ENCODE measurements around the gene RNF220.

RNF220 gene

DNA sequence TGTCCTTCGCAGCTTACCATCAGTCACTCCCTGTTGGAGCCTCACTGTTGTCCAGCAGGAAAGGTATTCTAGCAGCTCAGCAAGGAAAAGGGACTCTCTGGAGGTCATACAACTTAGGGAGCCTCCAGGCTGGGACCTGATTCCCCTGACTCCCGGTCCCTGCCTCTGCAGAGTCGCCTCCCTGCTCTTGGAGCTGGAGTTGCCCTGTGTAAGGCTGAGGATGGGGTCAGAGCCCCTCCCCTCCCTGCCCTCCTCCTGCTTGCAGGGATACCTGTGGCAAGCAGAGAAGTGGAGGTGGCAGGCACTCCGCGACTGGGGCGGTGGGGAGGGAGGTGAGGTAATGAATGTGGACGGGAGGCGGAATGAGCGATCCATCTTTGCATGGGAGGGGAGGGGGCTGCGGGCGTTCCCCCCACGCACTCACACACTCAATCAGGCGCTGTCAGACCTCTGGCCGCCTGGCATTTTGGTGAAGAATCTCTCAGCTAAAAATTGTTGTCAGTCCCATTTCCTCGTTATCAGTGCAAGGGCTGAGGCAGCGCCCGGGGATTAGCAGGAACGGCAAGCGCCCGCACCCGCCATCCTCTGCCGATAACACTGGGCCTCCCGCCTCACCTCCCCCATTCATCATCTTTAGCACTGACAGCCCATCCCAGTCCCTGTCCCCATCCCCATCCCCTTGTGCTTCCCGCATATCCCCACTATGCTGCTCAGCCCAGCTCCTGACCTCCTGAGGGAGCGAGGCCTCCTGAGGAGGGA, 204.9 kb downstream of the RNF220 start:
- peak; percentile 17 for DNase-seq (ENCODE audit: low spot score)

DNA sequence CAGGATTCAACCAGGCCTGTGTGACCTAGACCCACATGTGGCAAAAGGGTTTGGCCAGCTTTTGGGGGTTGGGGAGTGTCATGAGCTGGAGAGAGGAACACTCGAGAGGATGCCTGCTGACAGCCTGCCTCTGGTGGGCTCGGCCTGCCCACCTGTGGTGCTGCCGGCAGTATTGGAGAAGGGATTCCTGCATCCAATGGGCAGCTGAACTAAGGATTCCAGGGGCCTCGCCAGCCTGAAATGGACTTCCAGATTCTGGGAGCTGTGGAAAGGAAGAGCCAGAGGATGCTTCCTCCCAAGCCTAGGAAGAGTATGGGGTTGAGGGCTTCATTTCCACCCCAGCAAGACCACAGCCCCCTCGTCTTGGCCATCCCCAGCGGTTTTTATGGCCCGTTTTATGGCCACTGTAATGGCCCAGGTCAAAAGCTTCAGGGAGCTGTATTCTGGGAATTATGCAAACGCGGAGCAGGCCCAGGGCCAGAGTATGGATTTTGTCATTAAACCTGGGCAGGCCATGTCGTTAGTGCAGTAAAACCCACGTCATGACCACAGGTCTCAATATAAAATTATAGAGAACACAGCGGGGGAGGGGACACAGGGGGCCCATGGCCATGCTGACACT, 205.6 kb downstream of the RNF220 start:
- no peak for DNase-seq (ENCODE audit: low spot score)

DNA sequence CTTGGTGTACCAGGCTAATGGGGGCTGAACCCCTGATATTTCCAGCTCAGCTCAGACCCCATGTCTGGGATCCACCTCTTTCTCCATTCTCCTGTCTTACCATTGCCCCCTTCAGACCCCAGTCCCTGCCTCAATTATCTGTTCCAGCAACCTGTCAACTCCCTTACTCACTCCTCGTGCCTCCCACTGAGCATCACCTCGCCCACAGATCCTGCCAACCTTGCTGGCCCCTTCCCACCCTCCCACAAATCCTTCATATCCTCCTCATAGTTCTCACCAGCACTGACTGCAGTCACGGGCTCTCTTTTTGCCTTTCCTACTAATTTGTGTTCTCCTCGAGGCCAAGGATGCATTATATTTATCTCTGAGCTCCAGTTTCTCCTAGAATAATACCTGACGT, 206.4 kb downstream of the RNF220 start:
- DNase-seq (ENCODE audit: low spot score), result no peak

DNA sequence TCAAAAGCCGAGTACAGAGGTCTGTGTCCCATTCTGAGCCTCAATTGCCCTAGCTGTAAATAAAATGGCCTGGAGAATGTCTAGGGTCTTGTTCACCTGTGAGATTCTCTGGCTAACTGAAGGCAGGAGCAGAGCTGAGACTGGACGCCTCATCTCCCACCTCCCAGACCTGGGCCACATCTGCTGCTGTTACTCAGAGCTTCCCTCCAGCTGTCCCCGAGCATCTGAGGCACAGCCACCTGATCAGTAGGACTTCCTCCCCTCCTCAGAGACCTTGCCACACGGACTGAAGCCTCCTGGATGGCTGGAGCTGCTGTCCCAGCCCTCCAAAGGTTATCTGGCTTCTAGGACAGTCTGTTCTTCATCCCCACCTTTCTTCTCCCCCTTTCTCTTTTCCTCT, 206.8 kb downstream of the RNF220 start:
- DNase-seq (ENCODE audit: low spot score), result no peak

DNA sequence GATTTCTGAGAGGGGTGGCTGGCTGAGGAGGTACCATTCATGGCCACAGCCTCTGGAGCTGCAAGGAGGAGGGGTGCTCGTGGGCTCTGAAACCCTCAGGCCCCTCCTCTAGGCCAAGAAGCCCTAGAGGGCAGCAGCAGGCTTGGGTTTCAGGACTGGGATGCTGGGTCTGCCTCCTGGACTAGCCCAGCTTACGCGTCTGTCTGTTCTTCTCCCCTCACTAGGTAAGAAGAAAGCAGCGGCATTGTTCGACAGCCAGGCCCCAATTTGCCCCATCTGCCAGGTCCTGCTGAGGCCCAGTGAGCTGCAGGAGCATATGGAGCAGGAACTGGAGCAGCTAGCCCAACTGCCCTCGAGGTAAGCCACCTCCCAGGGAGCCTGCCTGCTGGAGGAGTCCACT, 208.9 kb downstream of the RNF220 start:
- no peak for DNase-seq (ENCODE audit: low spot score)

DNA sequence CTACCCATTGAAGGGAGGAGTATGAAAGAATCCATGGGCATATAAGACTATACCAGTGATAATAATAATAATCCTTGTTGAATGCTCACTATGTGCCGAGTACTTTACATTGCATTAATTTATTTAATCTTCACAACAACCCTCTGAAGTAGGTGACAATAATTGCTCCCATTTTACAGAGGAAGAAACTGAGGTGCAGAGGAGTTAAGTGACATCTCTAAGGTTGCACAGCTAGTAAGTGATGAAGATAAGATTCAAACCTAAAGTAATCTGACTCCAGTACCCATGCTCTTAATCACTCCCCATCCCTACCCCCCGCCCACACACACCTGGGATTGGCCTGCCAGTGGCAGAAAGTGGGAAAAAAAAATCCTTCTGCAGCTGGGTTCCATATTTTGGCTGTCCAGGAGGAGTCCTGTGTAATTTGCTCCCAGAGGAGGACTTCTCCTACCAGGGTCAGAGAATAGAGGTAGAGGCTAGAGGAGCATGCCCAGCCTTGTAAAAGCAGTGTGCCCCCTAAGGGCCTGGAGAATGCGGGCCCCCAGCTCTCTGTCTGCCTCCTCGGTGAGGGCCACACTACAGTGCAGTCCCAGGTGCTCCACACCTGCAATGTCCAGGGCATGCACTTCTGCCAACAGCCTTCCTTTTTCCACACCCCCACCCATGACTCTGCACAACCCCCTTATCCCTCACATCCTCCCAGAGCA, 211.4 kb downstream of the RNF220 start:
- no peak for DNase-seq (ENCODE audit: low spot score)

DNA sequence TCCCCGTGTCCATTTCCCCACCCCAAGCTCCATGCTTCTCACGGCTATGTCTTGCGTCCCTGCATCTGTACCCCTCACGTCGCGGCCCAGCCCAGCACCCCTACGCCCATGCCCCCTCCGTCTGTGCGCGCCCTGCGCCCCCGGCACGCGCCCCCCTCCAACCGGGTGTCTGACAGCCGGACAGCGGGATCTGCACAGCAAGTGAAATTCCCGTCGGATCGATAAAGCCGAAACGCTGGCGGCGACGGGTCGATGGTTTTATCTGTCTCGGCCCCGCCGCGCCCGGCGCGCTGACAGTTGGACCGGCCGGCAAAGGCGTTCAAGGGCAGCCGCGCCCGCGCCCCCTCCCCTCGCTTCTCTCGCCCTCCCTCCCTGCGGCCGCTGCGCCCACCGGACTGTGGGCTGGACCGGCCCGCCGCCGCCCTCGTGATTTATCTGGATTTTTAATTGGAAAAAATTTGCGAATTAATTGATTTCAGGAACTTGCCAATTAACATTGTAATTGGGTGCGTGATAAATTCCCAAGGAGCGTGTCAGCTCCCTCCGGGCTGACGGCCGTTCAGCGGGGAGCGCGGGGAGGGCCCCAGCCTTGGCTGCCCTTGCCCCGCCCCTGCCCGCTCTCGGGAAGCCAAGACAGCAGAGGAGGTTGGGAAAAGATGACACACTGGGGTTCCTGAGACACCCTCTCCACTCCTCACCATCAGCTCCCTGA, 212.1 kb downstream of the RNF220 start:
- no peak for DNase-seq (ENCODE audit: low spot score)

DNA sequence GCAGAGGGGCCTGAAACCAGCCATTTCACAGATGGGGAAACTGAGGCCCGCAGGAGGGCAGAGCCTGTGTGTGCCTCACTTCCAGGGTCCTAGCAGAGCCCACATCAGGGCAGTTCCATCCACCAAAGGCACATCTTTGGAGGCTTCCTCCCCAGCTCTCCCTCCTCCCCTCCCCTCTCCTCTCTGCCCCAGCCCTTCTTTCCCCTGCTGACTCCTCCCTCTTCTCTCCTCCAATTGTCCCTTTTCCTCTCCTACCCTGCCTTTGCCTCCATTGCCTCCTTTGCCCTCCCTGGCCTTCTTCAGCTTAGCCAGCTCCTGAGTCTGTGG, 212.6 kb downstream of the RNF220 start:
- no peak for DNase-seq (ENCODE audit: low spot score)

DNA sequence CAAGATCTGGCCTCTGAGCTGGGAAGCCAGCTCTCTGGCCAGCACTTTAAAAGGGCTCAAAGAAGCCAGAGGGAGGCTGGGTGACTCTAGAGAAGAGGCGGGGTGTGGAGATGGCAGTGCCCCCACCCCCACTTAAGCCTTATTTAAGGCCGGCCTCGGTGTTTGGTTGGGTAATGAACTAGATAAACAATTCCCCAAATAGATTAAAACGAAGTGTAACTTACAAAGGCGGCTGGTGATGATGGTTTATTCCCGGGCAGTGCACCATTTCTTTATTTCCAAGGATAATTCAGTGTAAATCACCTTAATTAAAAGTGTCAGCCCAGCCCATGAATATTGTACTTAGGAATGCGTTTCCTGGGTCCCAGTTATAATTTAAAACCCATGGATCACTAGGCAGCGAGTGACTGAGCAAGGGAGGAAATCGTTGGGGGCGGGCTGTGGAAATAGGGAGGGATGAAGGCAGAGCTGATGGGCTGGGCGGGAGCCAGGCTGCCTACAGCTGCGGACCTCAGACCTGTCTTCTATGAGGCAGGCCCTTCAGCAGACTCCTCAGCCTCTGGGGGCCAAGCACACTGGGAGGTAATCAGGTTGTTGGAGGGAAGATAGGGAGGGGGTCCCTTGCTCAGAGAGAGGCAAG, 214.3 kb downstream of the RNF220 start:
- no peak for DNase-seq (ENCODE audit: low spot score)

DNA sequence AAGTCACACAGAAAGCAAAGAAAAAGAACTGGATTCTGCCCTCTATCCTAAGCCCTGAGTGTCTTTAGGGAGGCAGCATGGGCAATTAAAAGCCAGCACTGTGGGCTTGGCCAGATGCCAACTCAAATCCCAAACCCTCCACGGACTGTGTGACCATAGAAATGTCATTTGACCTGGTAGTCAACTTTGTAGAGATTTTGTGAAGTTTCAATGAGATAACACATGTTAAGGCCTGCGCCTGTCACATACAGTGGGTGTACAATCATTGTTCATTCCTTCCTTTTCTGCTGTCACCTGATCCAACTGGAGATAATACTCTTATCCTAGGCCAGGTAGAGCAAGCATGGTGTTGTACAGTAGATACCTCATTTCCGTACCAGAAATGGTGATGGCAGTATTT, 215.0 kb downstream of the RNF220 start:
- no peak for DNase-seq (ENCODE audit: low spot score)

DNA sequence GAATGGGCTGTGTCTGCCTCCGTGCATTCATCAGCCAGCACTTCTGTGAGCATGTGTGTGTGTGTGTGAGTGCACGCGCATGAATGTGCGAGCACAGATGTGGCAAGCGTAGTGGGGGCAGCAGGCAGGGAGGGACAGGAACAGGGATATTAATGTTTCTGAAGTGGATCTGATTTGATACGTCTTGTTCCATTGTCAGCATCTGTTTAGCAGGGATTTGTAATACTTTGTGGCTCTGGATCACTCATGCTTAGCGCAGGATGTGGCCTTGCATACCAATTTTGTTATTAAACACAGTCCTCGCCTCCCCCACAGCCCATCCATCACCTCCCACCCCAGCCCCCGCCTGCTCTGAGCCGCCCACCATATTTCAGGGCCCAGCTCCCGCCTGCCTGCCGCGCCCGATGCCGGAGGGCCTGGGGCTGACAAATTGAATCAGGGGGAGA, 216.8 kb downstream of the RNF220 start:
- no peak for DNase-seq (ENCODE audit: low spot score)

DNA sequence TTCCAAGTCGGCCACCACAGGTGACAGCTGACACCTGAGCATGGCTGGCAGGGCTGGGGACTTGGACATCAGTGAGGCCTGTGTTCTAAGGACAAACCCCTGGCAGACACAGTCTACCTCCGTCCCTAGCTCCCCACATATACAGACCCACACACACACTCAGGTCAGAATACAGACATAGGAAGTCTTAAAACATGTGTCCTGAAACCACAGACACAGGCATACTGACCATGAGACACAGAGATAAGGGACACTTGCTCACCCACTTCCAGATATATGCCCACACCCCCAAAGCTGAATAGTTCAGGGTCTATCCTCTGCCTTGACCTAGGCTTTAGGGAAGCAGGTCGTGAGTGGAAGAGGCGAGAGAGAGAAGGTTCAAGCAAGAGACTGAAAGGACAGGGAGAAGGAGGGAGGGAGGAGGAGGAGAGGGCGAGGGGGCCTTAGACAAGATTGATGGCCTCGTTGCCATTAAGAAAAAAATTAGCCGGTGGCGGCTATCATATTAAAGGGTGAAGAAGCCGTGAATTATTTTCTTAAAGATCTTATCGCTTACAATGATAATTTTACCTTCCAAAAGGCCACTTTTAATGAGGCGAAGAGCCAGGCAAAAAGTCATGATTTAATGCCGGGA, 219.3 kb downstream of the RNF220 start:
- no peak for DNase-seq (ENCODE audit: low spot score)

DNA sequence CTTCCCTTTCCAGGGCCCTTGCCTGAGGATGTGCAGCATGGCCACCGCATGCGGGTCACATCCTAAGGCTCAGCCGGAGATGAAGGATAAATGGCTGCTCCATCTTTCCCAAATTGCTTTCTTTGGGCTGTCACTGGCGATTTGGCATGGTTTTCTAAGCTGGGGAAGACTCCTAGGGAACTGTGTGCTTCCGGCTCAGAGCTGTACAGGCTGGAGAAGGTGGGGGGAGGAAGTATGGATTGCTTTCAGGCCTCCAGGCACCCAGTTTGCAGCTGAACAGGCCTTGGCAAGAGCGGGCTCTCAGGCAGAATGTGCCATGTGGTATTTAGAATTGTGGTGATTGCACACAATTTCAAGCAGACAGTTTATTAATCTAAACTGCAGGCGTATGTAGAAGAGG, 220.3 kb downstream of the RNF220 start:
- no peak for DNase-seq (ENCODE audit: low spot score)

DNA sequence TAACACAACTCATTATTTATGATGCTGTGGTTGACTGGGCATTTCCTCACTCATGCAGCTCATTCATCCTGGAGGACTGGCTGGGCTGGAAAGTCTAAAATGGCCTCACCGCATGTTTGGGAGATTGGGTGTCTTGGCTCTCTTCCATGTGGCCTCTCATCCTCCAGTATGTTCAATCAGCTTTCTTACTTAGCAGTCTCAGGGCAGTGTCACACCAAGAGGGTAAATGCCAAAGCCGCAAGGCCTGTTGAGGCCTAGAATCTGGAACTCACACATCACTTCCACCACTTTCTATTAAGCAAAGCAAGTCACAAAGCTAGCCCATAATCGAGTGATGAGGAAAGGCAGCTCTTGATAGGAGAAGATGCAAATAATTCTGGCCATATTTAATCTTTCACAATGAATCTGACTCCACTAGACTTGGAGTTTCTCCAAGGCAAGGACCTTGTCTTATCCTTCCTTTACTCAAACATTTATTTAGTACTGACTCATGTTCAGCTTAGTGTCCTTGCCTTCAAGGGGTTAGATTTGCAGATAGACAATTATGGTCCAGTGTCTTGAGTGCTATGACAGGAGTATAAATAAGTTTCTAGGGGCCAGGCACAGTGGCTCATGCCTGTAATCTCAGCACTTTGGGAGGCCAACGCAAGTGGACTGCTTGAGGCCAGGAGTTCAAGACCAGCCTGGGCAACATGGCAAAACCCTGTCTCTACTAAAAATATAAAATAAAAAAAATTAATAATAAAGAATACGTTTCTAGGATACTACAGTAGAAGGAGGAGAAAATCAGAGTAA, 224.1 kb downstream of the RNF220 start:
- DNase-seq (ENCODE audit: low spot score), result no peak

DNA sequence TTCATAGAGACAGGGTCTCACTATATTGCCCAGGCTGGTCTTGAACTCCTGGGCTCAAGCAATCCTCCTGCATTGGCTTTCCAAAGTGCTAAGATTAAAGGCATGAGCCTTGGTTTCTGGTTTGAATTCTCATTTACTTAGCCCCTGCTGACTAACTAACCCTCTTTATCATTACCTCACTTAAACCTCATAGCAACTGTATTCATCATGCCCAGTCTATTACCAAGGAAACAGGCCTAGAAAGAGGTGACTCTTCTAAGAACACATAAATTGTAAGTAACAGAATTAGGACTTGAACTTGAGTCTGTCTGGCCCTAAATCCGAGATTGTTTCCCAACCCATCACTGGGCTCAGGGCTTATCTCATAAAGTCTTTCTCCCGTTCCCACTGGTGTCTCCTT, 225.1 kb downstream of the RNF220 start:
- DNase-seq (ENCODE audit: low spot score), result no peak

DNA sequence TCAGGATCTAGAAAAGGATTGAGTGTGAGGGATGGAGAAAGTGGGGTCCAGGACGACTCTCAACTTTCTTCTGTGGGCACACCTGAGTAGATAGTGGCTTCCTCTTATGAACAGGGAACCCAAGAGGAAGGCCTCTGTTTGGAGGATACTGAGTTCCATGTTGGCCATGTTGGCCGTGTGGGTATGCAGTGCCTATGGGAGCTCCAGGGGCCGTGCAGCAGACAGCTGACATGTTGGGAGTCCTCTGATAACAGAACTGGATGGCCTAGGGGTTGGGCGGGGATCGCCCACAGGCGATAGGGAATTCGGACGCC, 226.2 kb downstream of the RNF220 start:
- no peak for DNase-seq (ENCODE audit: low spot score)

DNA sequence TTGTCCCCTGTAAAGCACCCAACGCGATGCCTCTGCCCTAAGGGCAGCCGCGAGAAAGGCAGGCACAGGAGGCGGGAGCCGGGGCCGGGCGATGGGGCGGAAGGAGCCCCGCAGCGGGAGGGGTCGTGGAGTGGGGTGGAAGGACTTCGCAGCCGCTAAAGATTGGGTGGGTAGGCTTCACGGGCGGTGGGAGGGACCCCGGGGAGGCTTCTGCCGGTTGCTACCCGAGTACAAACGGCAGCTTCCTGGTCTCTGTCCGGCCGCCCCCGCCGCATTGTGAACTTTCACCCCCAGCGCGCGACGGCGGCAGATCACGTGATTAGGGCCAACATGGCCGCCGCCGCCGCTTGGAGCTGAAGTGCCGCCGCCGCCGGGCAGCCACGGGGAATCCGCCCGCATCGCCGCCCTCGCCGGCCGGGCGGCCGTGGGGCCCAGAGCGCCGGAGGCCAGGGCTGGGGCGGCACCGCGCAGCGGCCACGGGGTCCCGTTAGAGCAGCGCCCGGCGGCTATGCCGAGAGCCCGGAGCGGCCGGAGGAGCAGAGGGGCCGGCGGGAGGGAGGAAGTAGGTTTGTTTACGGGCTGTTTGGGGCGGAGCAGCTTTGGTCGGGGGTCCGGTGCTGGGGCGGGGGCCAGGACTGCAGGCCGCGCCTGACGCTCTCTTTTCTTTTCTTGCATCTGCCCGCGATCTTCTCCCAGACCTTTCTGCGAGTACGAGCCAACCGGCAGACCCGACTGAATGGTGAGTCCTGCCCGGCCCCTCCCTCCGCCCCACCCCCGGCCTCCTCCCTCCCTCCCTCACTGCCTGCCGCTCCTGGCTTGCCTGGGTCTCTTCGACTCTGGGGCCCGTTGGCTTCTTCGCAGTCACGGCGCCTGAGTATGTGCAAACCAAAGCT, 226.8 kb downstream of the RNF220 start:
- peak; percentile 80 for DNase-seq (ENCODE audit: low spot score)

DNA sequence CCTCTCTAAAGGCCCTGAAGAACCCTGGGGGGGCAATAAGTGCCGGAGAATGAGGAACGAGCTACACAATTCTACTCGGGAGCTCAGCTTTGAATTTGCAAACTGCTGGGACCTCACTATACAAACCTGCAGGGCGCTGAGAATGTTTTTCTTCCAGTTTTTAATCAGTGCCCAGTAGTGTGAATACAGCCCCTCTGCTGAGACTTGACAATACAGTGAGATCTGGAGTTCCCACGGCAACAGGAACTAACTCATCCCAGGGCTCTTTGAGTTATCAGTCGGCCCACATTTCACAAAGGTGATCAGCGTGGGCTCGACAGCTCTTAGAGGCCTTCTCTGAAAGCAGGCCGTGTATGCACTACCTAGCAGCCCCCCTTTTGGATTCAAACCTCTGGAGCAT, 227.5 kb downstream of the RNF220 start:
- no peak for DNase-seq (ENCODE audit: low spot score)

DNA sequence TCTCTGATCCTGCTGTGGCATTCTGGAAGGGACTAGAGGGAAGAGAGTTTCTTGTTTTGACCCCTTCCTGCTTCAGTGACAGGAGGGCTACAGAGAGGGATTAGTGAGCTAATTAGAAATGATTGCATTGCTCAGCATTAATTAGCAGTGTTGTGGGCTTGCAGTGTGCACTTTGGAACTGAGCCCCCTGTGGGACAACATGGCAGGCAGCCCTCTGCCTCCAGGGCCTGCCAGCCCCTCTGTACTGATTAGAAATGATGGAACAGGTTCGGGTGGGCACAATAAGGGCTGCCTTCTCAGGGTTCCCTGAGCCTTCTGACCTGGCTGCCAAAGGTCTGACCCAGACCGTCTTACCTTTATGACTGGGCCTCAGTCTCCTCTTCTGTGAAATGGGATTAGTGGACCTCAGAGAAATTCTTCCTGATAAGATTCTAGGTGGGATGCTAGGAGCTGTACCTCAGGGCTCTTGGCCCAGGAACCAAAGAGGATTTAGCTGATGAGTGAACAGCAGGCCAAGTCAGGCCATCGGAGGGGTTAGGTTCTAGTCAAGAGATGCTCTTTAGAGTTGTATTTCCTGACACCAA, 229.6 kb downstream of the RNF220 start:
- no peak for DNase-seq (ENCODE audit: low spot score)

Measured in SK-N-DZ (cell line).